ENCODE data around the gene SPATA13. TPM values are rescaled to one million over a fixed set of nuclear protein-coding genes. Genes with fewer than 3 reads are reported as not detected.

The SPATA13 gene
- total and polyA plus RNA-seq, 11 donors: 5.4 to 20.1 (median 8.6) TPM

DNA sequence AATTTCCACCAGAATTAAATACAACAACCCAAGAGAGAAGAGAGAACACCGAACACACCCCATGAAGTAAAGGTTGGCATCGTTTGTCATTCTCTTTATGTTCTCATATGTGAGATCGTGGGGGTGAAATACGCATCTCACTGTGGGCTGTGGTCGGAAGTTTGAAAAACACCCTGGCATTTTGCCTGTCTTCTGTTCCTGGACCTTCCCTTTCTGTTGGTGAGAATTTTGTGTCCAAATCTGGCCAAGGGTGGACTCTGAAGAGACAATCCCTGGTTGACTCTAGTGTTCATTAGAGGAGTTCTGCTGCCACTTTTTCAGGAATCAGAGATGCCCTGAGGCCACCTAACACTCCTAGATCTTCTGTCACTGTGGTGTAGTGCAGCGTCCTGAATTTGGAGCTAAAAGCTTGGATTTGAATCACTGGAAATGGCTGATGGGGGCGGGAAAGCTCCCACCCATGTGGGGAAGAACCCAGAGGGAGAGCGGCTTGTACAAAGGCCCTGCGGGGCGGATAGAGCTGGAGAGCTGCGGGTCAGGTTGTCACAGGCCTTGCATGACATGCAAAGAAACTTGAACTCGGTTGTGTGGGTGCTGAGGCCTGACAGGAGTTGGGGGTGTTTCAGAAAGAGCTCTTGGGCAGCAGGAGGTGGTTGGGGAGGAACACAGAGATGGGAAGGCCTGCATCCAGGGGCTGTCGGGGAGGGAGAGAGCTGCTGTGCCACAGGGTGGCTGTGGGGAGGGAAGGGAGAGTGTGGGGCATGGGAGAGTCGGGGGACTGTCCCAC is 11.1 kb upstream of the SPATA13 start:
- WGBS, 4 donors: 93 to 96% (median 94%) methylated on average over 14 of the region's 14 CpGs
- DNase-seq: no peak
- intact Hi-C loops (cut with DNase I): no loop called here
- Histone ChIP-seq H3K27ac (no peak overlapping the region), H3K9me3 (no peaks in the 10 kb centered on the region), H3K4me1 (no peaks in the 10 kb centered on the region), H3K27me3 (no peaks in the 10 kb centered on the region), H3K4me3 (no peak overlapping the region), H3K36me3 (no peaks in the 10 kb centered on the region)
- ATAC-seq: no peak
- TF ChIP-seq POLR2A (IDR thresholded peaks at IDR 0.05): no peak
- TF ChIP-seq CTCF (IDR thresholded peaks at IDR 0.05): no peak

DNA sequence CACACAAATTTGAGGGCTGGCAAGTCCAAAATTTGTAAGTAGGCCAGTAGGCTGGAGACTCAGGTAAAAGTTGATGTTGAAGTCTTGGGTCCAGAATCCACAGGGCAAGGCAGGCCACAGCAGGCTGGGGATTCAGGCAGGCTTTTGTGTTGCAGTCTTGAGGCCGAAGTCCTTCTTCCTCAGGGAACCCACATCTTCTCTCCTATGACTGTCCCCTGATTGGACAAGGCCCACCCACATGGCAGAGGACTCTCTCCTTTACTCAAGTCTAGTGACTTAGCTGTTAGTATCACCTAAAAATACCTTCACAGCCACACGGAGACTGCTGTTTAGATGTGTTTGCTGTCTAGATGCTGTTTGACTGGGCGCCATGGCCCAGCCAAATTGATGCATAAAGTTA is 9.9 kb upstream of the SPATA13 start:
- Histone ChIP-seq H3K36me3 (no peaks in the 10 kb centered on the region), H3K27ac (no peak overlapping the region), H3K4me3 (no peak overlapping the region), H3K9me3 (no peaks in the 10 kb centered on the region), H3K4me1 (no peaks in the 10 kb centered on the region), H3K27me3 (no peaks in the 10 kb centered on the region)
- intact Hi-C loops (cut with DNase I): no loop called here
- 94 to 97% (median 95%) methylated on average over 3 of the region's 3 CpGs for WGBS, 4 donors
- DNase-seq (no peak), ATAC-seq (no peak)
- TF ChIP-seq CTCF (IDR thresholded peaks at IDR 0.05) (no peak), POLR2A (IDR thresholded peaks at IDR 0.05) (no peak)

DNA sequence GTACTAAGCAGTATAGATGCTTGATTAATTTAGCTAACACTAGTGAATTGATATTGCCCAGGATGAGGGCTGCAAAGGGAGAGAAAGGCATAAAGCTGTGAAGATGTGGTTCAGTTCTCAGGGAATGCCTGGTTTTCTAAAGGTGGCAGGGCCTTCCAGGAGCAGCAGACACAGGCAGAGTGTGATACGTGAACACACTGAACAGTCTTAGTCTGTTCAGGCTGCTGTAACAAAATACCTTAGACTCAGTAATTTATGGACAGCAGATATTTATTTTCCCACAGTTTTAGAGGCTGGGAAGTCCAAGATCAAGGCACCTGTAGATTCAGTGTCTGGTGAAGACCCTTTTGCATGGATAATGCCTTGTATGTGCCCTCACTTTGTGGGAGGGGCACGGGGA is 8.7 kb upstream of the SPATA13 start:
- Histone ChIP-seq H3K4me1 (no peaks in the 10 kb centered on the region), H3K4me3 (no peak overlapping the region), H3K27me3 (no peaks in the 10 kb centered on the region), H3K9me3 (no peaks in the 10 kb centered on the region), H3K36me3 (no peaks in the 10 kb centered on the region), H3K27ac (no peak overlapping the region)
- ATAC-seq (no peak), DNase-seq (no peak)
- WGBS, 4 donors: 79 to 96% (median 92%) methylated on average over 2 of the region's 2 CpGs
- intact Hi-C loops (cut with DNase I): no loop called here
- TF ChIP-seq CTCF (IDR thresholded peaks at IDR 0.05) (no peak), POLR2A (IDR thresholded peaks at IDR 0.05) (no peak)

DNA sequence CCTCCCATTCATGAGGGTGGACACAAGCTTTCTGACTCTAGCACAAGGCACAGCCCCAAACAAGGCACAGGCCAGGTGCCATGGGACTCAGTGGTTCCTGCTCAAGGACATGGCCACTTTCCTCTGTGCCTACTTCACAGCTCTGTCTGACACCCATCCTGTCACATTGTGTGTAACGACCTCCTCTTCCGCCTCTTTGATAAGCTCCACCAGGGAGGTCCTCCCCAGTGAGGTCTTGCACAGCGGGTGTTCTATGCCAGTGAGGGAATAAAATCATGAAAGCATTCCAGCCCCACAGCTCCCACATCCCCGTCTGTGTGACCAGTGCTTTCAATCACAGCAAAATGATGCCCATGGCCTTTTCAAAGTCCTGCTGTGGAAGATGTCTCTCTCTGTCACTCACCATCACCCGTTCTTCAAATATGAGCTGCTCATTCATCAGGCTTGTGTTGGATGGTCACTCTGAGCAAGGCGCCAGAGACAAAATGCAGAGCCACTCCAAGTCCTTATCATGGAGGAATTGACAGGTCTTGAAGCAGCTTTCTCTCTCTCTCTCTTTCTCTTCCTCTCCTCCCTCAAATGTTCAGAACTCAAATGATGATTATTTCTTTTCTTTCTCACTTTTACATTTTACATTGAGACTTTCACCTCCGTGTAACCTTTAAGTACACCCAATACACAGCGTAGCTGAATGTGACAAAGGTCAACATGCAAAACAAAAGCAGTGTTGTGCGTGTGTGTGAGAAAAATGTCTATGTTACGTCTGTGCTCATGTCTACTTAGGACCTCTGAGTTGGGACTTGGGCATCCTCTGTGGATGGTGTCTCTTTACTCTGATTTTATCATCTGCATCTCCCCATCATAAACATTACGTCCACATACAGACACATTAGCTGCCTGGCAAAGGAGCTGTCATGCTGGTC is 8.0 kb upstream of the SPATA13 start:
- Histone ChIP-seq H3K4me3 (no peak overlapping the region), H3K4me1 (no peaks in the 10 kb centered on the region), H3K27ac (no peak overlapping the region), H3K36me3 (no peaks in the 10 kb centered on the region), H3K27me3 (no peaks in the 10 kb centered on the region), H3K9me3 (no peaks in the 10 kb centered on the region)
- DNase-seq (no peak), ATAC-seq (peak in 1 of 4 donors; percentile 25)
- TF ChIP-seq POLR2A (IDR thresholded peaks at IDR 0.05) (no peak), CTCF (IDR thresholded peaks at IDR 0.05) (no peak)
- WGBS, 4 donors: 66 to 71% (median 68%) methylated on average over 11 of the region's 11 CpGs
- intact Hi-C loops (cut with DNase I): no loop called here
